Measurements from ENCODE around the gene UBAP2.

UBAP2 gene

GRCh38 chr9:34084562-34084961 lies 35.9 kb upstream of the UBAP2 start:
- Histone ChIP-seq H3K27me3 (ENCODE audit: insufficient read depth, poor library complexity, severe bottlenecking) (no peaks in the 10 kb centered on the region), H3K27ac (ENCODE audit: poor library complexity, severe bottlenecking) (no peak overlapping the region), H3K36me3 (ENCODE audit: low read depth) (peaks cover 32% of the 10 kb centered on the region), H3K9me3 (ENCODE audit: severe bottlenecking) (no peaks in the 10 kb centered on the region), H3K4me3 (ENCODE audit: severe bottlenecking) (no peak overlapping the region), H3K4me1 (ENCODE audit: insufficient read depth, poor library complexity, severe bottlenecking) (no peaks in the 10 kb centered on the region)
- ATAC-seq (ENCODE audit: low read depth) (no peak), DNase-seq (ENCODE audit: low spot score) (no peak)
- TF ChIP-seq CTCF (IDR thresholded peaks at IDR 0.05; ENCODE audit: poor library complexity, severe bottlenecking) = no peak

- no peak for TF ChIP-seq CTCF (IDR thresholded peaks at IDR 0.05; ENCODE audit: poor library complexity, severe bottlenecking)
- H3K4me1 ChIP-seq (ENCODE audit: insufficient read depth, poor library complexity, severe bottlenecking) = no peaks in the 10 kb centered on the region
- no peak overlapping the region for H3K4me3 ChIP-seq (ENCODE audit: severe bottlenecking)
- H3K9me3 ChIP-seq (ENCODE audit: severe bottlenecking) = no peaks in the 10 kb centered on the region
- DNase-seq (ENCODE audit: low spot score) = no peak
- H3K36me3 ChIP-seq (ENCODE audit: low read depth) = no peaks in the 10 kb centered on the region
- no peaks in the 10 kb centered on the region for H3K27me3 ChIP-seq (ENCODE audit: insufficient read depth, poor library complexity, severe bottlenecking)
- peak; percentile 83 for ATAC-seq (ENCODE audit: low read depth)
- no peak overlapping the region for H3K27ac ChIP-seq (ENCODE audit: poor library complexity, severe bottlenecking)
These were observed 30.5 kb upstream of the UBAP2 start for GRCh38 chr9:34079181-34079580.

- TF ChIP-seq CTCF (IDR thresholded peaks at IDR 0.05; ENCODE audit: poor library complexity, severe bottlenecking) = no peak
These were observed 24.3 kb upstream of the UBAP2 start for GRCh38 chr9:34072868-34073590.

DNA sequence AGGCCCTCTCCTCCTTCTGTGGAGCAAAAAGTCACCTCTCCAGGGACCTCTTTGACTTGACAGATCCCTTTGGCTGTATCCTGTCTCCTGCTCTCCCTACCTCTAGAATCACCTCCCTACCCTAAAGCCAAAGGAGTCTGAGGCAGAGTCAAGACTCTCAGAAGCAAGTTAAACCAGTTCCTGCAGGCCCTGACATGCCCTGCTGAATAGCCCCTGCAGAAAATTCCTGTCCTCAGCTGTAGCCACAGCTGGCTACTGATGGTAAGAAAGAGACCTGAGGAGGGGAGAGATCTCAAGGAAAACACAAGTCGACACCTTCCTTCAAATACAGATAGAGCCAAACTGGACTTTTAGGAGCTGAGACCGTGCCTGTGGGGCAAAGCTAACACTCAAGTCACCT lies 23.7 kb upstream of the UBAP2 start:
- peak; percentile 87 for DNase-seq (ENCODE audit: low spot score)
- H3K27ac ChIP-seq (ENCODE audit: poor library complexity, severe bottlenecking) = peak overlapping the region; percentile 87
- no peaks in the 10 kb centered on the region for H3K9me3 ChIP-seq (ENCODE audit: severe bottlenecking)

More at GRCh38 chr9:34072868-34073590, 24.3 kb upstream of the UBAP2 start:
- Histone ChIP-seq H3K27me3 (ENCODE audit: insufficient read depth, poor library complexity, severe bottlenecking) (no peaks in the 10 kb centered on the region), H3K4me3 (ENCODE audit: severe bottlenecking) (no peak overlapping the region), H3K36me3 (ENCODE audit: low read depth) (no peaks in the 10 kb centered on the region), H3K9me3 (ENCODE audit: severe bottlenecking) (no peaks in the 10 kb centered on the region), H3K27ac (ENCODE audit: poor library complexity, severe bottlenecking) (peak overlapping the region; percentile 87), H3K4me1 (ENCODE audit: insufficient read depth, poor library complexity, severe bottlenecking) (peaks cover 38% of the 10 kb centered on the region)
- ATAC-seq (ENCODE audit: low read depth) = peak; percentile 84
- peak; percentile 61 for DNase-seq (ENCODE audit: low spot score)

More for the DNA sequence above, 23.7 kb upstream of the UBAP2 start:
- H3K4me3 ChIP-seq (ENCODE audit: severe bottlenecking) = no peak overlapping the region
- no peaks in the 10 kb centered on the region for H3K36me3 ChIP-seq (ENCODE audit: low read depth)
- no peak for TF ChIP-seq CTCF (IDR thresholded peaks at IDR 0.05; ENCODE audit: poor library complexity, severe bottlenecking)
- peaks cover 38% of the 10 kb centered on the region for H3K4me1 ChIP-seq (ENCODE audit: insufficient read depth, poor library complexity, severe bottlenecking)
- H3K27me3 ChIP-seq (ENCODE audit: insufficient read depth, poor library complexity, severe bottlenecking) = no peaks in the 10 kb centered on the region
- ATAC-seq (ENCODE audit: low read depth) = peak; percentile 76

Measured in RWPE2 (cell line).